Naive B cell (primary cell): ENCODE measurements around the gene CLCN4. TPM values are rescaled to one million over a fixed set of nuclear protein-coding genes. Genes with fewer than 3 reads are reported as not detected.

Experiments
- ATAC-seq, 2 donors: fragments of 150-1000 bp; cut with Tn5 transposase; 2 replicates each; pipeline ENCODE4 v1.10.0; 2021; ENCODE audit warnings: low read depth in 2 of 2, mild to moderate bottlenecking in 2 of 2, moderate library complexity in 2 of 2
- DNase-seq: peaks from one replicate; pipeline ENCODE4 v3.0.0; 2022
- H3K27ac Mint-ChIP-seq, 6 donors: one replicate each; pipeline ENCODE4 v1.8.0; 2020 to 2022; ENCODE audit warnings: mild to moderate bottlenecking in 6 of 6, mixed read lengths in 6 of 6, moderate library complexity in 5 of 6, inconsistent platforms in 2 of 6
- H3K27me3 Mint-ChIP-seq, 3 donors: one replicate each; pipeline ENCODE4 v1.8.0; 2021 to 2022; ENCODE audit warnings: mixed read lengths in 3 of 3, mild to moderate bottlenecking in 1 of 3
- H3K36me3 Mint-ChIP-seq, 2 donors: one replicate each; pipeline ENCODE4 v1.8.0; 2020 to 2022; ENCODE audit warnings: mixed read lengths in 2 of 2, inconsistent platforms in 1 of 2, mild to moderate bottlenecking in 1 of 2
- H3K4me1 Mint-ChIP-seq, 3 donors: one replicate each; pipeline ENCODE4 v1.8.0; 2020 to 2022; ENCODE audit warnings: mixed read lengths in 3 of 3, inconsistent platforms in 1 of 3, mild to moderate bottlenecking in 1 of 3, moderate library complexity in 1 of 3
- H3K4me3 Mint-ChIP-seq, 8 donors: one replicate each; pipeline ENCODE4 v1.8.0; 2020 to 2022; ENCODE audit warnings: mild to moderate bottlenecking in 8 of 8, mixed read lengths in 8 of 8, moderate library complexity in 8 of 8, inconsistent platforms in 2 of 8
- H3K9me3 Mint-ChIP-seq, 7 donors: one replicate each; pipeline ENCODE4 v1.8.0; 2020 to 2022; ENCODE audit warnings: mixed read lengths in 7 of 7, mild to moderate bottlenecking in 5 of 7, inconsistent platforms in 2 of 7, moderate library complexity in 1 of 7
- polyA plus RNA-seq, 6 donors: library from polyadenylated mRNA; unstranded; fragments of 300-500 nt; fragmentation: Illumina TruSeq; gene quantifications; one replicate each; pipeline ENCODE4 v1.2.3, GENCODE V29; 2021; ENCODE audit warnings: low read depth in 6 of 6

CLCN4 gene
- polyA plus RNA-seq, 6 donors from 2014 or later = 10.1 to 46.1 (median 28.8) TPM

- Mint-ChIP-seq H3K4me3 (no peak overlapping the region), H3K9me3 (peaks cover 0 to 6% (median 1%) of the 10 kb centered on the region in 7 donors), H3K27ac (peak overlapping the region in 3 of 6 donors; percentile 19 to 87 (median 50)), H3K27me3 (peaks cover 0 to 13% (median 0%) of the 10 kb centered on the region in 3 donors), H3K4me1 (peaks cover 19 to 39% (median 29%) of the 10 kb centered on the region in 3 donors), H3K36me3 (peaks cover 0 to 29% of the 10 kb centered on the region in 2 donors)
- no peak for DNase-seq
- no peak for ATAC-seq
Measured at GRCh38 chrX:10193587-10193986, 36.8 kb downstream of the CLCN4 start.

GRCh38 chrX:10195425-10195824 lies 38.6 kb downstream of the CLCN4 start:
- Mint-ChIP-seq H3K27me3 (peaks cover 0 to 13% (median 0%) of the 10 kb centered on the region in 3 donors), H3K27ac (peak overlapping the region in 3 of 6 donors; percentile 4 to 88 (median 10)), H3K9me3 (peaks cover 0 to 6% (median 1%) of the 10 kb centered on the region in 7 donors), H3K4me3 (no peak overlapping the region), H3K36me3 (peaks cover 0 to 29% of the 10 kb centered on the region in 2 donors), H3K4me1 (peaks cover 15 to 38% (median 38%) of the 10 kb centered on the region in 3 donors)
- ATAC-seq (no peak), DNase-seq (no peak)

- H3K9me3 Mint-ChIP-seq = peaks cover 0 to 6% (median 2%) of the 10 kb centered on the region in 7 donors
Measured at GRCh38 chrX:10195947-10196346, 39.2 kb downstream of the CLCN4 start.

GRCh38 chrX:10197279-10198210 lies 40.8 kb downstream of the CLCN4 start:
- ATAC-seq (no peak), DNase-seq (no peak)
- peaks cover 5 to 29% of the 10 kb centered on the region in 2 donors for H3K36me3 Mint-ChIP-seq
- peak overlapping the region; percentile 66 to 94 (median 86) for H3K27ac Mint-ChIP-seq
- peaks cover 0 to 7% (median 0%) of the 10 kb centered on the region in 3 donors for H3K27me3 Mint-ChIP-seq
- H3K9me3 Mint-ChIP-seq = peaks cover 0 to 6% (median 3%) of the 10 kb centered on the region in 7 donors
- H3K4me3 Mint-ChIP-seq = no peak overlapping the region
- peaks cover 16 to 40% (median 38%) of the 10 kb centered on the region in 3 donors for H3K4me1 Mint-ChIP-seq

More at GRCh38 chrX:10195947-10196346, 39.2 kb downstream of the CLCN4 start:
- H3K27ac Mint-ChIP-seq = peak overlapping the region in 3 of 6 donors; percentile 4 to 88 (median 34)
- no peak overlapping the region for H3K4me3 Mint-ChIP-seq
- ATAC-seq = no peak
- no peak for DNase-seq
- peaks cover 0 to 13% (median 0%) of the 10 kb centered on the region in 3 donors for H3K27me3 Mint-ChIP-seq
- H3K4me1 Mint-ChIP-seq = peaks cover 18 to 43% (median 42%) of the 10 kb centered on the region in 3 donors
- H3K36me3 Mint-ChIP-seq = peaks cover 2 to 33% of the 10 kb centered on the region in 2 donors

- H3K4me3 Mint-ChIP-seq = peak overlapping the region in 1 of 8 donors; percentile 4
- H3K9me3 Mint-ChIP-seq = peaks cover 0 to 4% (median 1%) of the 10 kb centered on the region in 7 donors
- ATAC-seq (no peak), DNase-seq (no peak)
- H3K27me3 Mint-ChIP-seq = peaks cover 0 to 7% (median 0%) of the 10 kb centered on the region in 3 donors
- peak overlapping the region in 5 of 6 donors; percentile 72 to 96 (median 94) for H3K27ac Mint-ChIP-seq
- peaks cover 16 to 36% (median 31%) of the 10 kb centered on the region in 3 donors for H3K4me1 Mint-ChIP-seq
- H3K36me3 Mint-ChIP-seq = peaks cover 5 to 24% of the 10 kb centered on the region in 2 donors
Measured at GRCh38 chrX:10198254-10198653, 41.5 kb downstream of the CLCN4 start.

GRCh38 chrX:10199212-10199611 lies 42.4 kb downstream of the CLCN4 start:
- ATAC-seq = peak; percentile 88 to 91
- peaks cover 11 to 32% (median 24%) of the 10 kb centered on the region in 3 donors for H3K4me1 Mint-ChIP-seq
- peak overlapping the region; percentile 72 to 97 (median 95) for H3K27ac Mint-ChIP-seq
- H3K36me3 Mint-ChIP-seq = peaks cover 5 to 23% of the 10 kb centered on the region in 2 donors
- no peaks in the 10 kb centered on the region for H3K27me3 Mint-ChIP-seq
- DNase-seq = peak; percentile 77
- H3K9me3 Mint-ChIP-seq = peaks cover 0 to 4% (median 0%) of the 10 kb centered on the region in 7 donors
- H3K4me3 Mint-ChIP-seq = peak overlapping the region; percentile 2 to 71 (median 30)

GRCh38 chrX:10203617-10204016 lies 46.8 kb downstream of the CLCN4 start:
- Mint-ChIP-seq H3K4me1 (peaks cover 16 to 40% (median 24%) of the 10 kb centered on the region in 3 donors), H3K4me3 (peak overlapping the region in 1 of 8 donors; percentile 22), H3K36me3 (peaks cover 15 to 31% of the 10 kb centered on the region in 2 donors), H3K27ac (peak overlapping the region in 1 of 6 donors; percentile 9), H3K9me3 (peaks cover 0 to 4% (median 1%) of the 10 kb centered on the region in 7 donors), H3K27me3 (no peaks in the 10 kb centered on the region)
- DNase-seq (no peak), ATAC-seq (no peak)

GRCh38 chrX:10206317-10206716 lies 49.5 kb downstream of the CLCN4 start:
- peaks cover 0 to 4% (median 1%) of the 10 kb centered on the region in 7 donors for H3K9me3 Mint-ChIP-seq
- H3K4me1 Mint-ChIP-seq = peaks cover 12 to 25% (median 18%) of the 10 kb centered on the region in 3 donors
- H3K27ac Mint-ChIP-seq = peak overlapping the region in 3 of 6 donors; percentile 30 to 68 (median 38)
- H3K27me3 Mint-ChIP-seq = no peaks in the 10 kb centered on the region
- no peak overlapping the region for H3K4me3 Mint-ChIP-seq
- DNase-seq (no peak), ATAC-seq (no peak)
- H3K36me3 Mint-ChIP-seq = peaks cover 16 to 23% of the 10 kb centered on the region in 2 donors

GRCh38 chrX:10208281-10208856 lies 51.6 kb downstream of the CLCN4 start:
- Mint-ChIP-seq H3K36me3 (peaks cover 16 to 23% of the 10 kb centered on the region in 2 donors), H3K4me3 (peak overlapping the region in 5 of 8 donors; percentile 43 to 77 (median 46)), H3K27ac (peak overlapping the region; percentile 72 to 97 (median 92)), H3K27me3 (no peaks in the 10 kb centered on the region), H3K4me1 (peaks cover 12 to 25% (median 18%) of the 10 kb centered on the region in 3 donors), H3K9me3 (peaks cover 0 to 4% (median 1%) of the 10 kb centered on the region in 7 donors)
- DNase-seq = peak; percentile 53
- ATAC-seq = peak; percentile 72 to 85

- Mint-ChIP-seq H3K4me1 (peaks cover 12 to 25% (median 18%) of the 10 kb centered on the region in 3 donors), H3K27me3 (no peaks in the 10 kb centered on the region), H3K9me3 (peaks cover 0 to 4% (median 1%) of the 10 kb centered on the region in 7 donors), H3K27ac (peak overlapping the region in 5 of 6 donors; percentile 58 to 95 (median 90)), H3K36me3 (peaks cover 16 to 18% of the 10 kb centered on the region in 2 donors), H3K4me3 (peak overlapping the region in 1 of 8 donors; percentile 44)
- peak; percentile 54 to 57 for ATAC-seq
- DNase-seq = no peak
Measured at GRCh38 chrX:10208953-10209352, 52.2 kb downstream of the CLCN4 start.

GRCh38 chrX:10212395-10212794 lies 55.6 kb downstream of the CLCN4 start:
- Mint-ChIP-seq H3K4me3 (no peak overlapping the region), H3K27me3 (no peaks in the 10 kb centered on the region), H3K27ac (no peak overlapping the region), H3K36me3 (peaks cover 8 to 13% of the 10 kb centered on the region in 2 donors), H3K9me3 (peaks cover 0 to 2% (median 0%) of the 10 kb centered on the region in 7 donors), H3K4me1 (peaks cover 8 to 19% (median 18%) of the 10 kb centered on the region in 3 donors)
- DNase-seq = no peak
- ATAC-seq = no peak

GRCh38 chrX:10213716-10214115 lies 56.9 kb downstream of the CLCN4 start:
- Mint-ChIP-seq H3K27me3 (no peaks in the 10 kb centered on the region), H3K36me3 (peaks cover 0 to 13% of the 10 kb centered on the region in 2 donors), H3K27ac (no peak overlapping the region), H3K9me3 (peaks cover 0 to 2% (median 0%) of the 10 kb centered on the region in 7 donors), H3K4me1 (peaks cover 3 to 18% (median 10%) of the 10 kb centered on the region in 3 donors), H3K4me3 (no peak overlapping the region)
- ATAC-seq (no peak), DNase-seq (no peak)

GRCh38 chrX:10216208-10216607 lies 59.4 kb downstream of the CLCN4 start:
- Mint-ChIP-seq H3K9me3 (peaks cover 0 to 1% (median 0%) of the 10 kb centered on the region in 7 donors), H3K4me3 (peak overlapping the region in 1 of 8 donors; percentile 1), H3K4me1 (peaks cover 4 to 15% (median 12%) of the 10 kb centered on the region in 3 donors), H3K36me3 (peaks cover 9 to 12% of the 10 kb centered on the region in 2 donors), H3K27ac (no peak overlapping the region), H3K27me3 (no peaks in the 10 kb centered on the region)
- ATAC-seq (no peak), DNase-seq (no peak)
